ENCODE data around the gene PITPNC1.
"Not testable (repeated sequence)": the region's sequence is repeated elsewhere in the genome, so short reads cannot be mapped to it uniquely, and the experiment has no call there.

The PITPNC1 gene

GRCh38 chr17:67680445-67681224, 303.6 kb downstream of the PITPNC1 start:
- DNase-seq (ENCODE audit: low read depth, low spot score), result no peak

GRCh38 chr17:67682196-67682595, 305.1 kb downstream of the PITPNC1 start:
- no peak for DNase-seq (ENCODE audit: low read depth, low spot score)

DNA sequence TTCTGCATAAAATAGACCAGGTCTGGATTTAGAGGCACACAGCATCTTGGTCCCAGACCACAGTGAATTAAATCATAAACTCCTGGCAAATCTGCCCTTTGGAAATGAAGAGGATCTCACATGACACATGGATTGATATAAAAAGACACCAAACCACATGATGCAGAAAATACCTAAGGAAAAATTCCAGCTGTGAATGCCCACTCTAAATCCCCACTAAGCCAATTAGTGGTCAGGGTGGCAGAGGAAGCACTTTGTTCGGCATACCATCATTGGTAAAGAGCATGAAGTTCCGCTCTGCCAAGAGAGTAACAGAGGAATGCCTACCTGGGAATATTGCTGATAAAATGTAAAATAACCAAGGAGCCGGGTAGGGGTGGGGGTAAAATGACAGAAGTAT, 308.3 kb downstream of the PITPNC1 start:
- DNase-seq (ENCODE audit: low read depth, low spot score), result no peak

DNA sequence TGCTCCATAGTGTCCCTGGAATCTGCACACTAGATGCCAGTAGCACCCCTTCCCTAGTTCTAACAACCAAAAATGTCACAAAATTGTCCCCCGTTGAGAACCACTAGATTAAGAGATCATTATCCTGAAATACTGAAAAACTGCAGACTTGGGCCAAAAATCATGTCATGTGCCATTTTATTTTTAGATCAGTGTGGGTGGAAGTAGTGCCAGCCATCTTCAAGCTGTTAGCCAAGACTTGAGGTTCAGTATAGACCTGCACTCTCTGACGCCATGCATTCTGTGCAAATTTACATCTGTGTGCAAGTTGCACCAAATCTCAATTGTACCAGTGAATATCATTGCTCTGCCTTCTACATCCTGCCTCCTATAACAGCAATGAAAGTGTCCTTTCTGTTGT, 309.2 kb downstream of the PITPNC1 start:
- DNase-seq (ENCODE audit: low read depth, low spot score), result no peak

- no peak for DNase-seq (ENCODE audit: low read depth, low spot score)
These were observed 310.4 kb downstream of the PITPNC1 start for GRCh38 chr17:67687511-67687910.

DNA sequence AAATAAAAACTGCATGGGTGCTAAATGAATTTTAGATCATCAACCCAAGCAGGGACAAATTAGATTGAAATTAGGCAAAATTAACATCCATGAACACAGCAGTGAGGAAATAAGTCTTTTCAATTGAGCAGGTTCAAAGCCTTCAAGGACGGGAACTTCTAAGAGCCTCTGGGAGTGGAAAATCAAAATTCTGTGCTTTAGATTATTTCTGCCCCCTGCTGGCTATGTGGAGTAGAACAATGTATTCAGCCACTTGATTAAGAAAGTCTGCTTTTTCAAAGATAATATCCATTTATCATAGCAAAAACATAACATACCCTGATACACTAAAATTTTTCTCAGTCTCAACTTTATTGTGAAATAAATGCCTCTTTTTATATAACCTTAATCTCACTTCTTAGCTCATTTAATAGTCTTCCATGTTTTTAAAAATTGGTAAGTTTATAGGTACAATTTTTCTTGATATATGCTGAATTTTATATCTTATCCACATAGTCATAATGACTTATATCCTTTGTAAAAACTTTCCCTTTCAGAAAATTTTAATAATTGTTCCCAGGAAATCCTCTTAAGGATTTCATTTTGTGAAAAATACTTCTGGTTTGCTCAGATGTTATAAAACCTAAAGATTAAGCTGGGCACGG, 312.6 kb downstream of the PITPNC1 start:
- DNase-seq (ENCODE audit: low read depth, low spot score), result peak; percentile 73

DNA sequence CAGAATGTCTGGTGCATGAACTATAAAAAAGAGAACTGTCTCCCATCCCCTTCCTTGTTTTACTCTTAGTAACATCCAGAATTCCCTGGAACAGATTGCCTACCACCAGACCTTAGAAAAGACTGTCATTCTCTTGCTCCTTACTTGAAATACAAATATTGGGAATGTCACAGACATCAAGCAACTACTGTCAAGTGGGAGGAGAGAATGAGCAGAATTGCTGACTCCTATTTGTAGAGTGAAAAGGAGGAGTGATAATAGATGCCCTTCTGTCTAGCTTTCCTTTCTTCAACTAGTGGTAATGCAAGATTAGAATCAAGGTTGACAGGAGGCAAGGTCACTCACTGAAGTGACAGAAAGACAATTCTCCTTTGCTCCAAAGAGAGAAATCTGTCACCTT, 316.7 kb downstream of the PITPNC1 start:
- no peak for DNase-seq (ENCODE audit: low read depth, low spot score)

GRCh38 chr17:67696347-67696746, 319.3 kb downstream of the PITPNC1 start:
- DNase-seq (ENCODE audit: low read depth, low spot score), result peak; percentile 11

- DNase-seq (ENCODE audit: low read depth, low spot score), result no peak
These were observed 319.9 kb downstream of the PITPNC1 start for GRCh38 chr17:67696853-67697498.

DNA sequence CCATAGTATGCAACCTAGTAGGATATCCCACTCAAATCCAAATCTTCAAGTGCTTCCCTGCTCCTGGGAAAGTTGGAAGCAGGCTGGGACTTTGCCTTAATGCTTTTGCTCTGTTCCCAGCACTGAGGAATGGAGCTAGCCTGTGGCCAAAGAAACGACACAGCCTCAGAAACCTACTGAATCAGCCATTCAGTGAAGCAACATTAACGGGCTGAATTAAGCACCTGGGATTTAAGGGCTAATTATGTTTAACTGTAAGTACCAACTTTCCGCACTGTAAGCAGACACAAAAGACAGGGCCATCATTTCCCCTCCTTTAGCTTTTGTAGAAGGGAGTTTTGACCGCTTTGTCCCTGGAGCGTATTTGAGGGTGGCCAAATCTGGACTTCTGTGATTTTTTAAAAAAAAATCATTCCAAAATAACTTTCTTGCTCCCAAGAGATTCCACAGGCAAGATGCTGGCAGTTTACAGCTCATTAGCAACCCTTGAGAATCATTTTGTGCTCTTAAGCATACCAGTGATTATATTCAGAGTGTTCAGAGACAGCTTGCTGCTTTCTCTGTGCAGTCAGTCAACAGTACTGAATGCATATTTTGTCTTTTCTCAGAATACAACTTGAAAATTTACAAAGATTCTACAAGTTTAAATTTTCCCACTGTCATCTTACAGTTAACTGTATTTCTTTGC, 323.1 kb downstream of the PITPNC1 start:
- DNase-seq (ENCODE audit: low read depth, low spot score), result no peak

GRCh38 chr17:67700725-67701119, 323.6 kb downstream of the PITPNC1 start:
- DNase-seq (ENCODE audit: low read depth, low spot score), result no peak

DNA sequence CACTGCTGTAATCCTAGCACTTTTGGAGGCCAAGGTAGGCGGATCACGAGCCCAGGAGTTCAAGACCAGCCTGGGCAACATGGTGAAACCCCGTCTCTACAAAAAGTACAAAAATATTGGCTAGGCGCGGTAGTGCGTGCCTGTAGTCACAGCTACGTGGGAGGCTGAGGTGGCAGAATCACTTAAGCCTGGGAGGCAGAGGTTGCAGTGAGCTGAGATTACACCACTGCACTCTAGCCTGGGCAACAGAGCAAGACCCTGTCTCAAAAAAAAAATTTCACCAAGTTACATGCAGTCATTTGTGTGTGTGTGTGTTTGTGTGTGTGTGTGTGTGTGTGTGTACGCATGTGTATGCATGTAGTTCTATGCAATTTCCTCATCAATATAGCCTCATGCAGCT, 325.8 kb downstream of the PITPNC1 start:
- not testable (repeated sequence) for DNase-seq (ENCODE audit: low read depth, low spot score)

GRCh38 chr17:67707442-67707841, 330.4 kb downstream of the PITPNC1 start:
- no peak for DNase-seq (ENCODE audit: low read depth, low spot score)

DNA sequence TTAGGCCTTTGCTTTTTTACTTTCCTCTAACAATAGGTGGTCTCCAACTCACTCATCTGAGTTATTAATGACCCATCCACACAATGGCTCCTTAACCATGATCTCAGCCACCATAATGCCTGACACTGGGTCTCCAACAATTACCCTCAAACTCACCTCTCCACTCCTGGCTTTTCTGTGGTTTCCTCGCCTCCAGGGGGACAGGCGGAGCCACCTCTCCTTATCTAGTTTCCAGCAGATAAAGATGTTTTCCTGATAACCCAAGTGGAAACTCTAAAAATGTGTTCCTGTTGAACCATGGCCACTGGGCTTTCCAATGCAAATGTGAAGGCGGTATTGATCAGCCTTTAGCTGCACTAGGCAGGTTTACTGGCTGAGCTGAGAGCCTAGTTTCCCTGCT, 331.3 kb downstream of the PITPNC1 start:
- no peak for DNase-seq (ENCODE audit: low read depth, low spot score)

GRCh38 chr17:67711916-67712315, 334.8 kb downstream of the PITPNC1 start:
- DNase-seq (ENCODE audit: low read depth, low spot score), result no peak

- DNase-seq (ENCODE audit: low read depth, low spot score), result no peak
These were observed 335.3 kb downstream of the PITPNC1 start for GRCh38 chr17:67712375-67712774.

DNA sequence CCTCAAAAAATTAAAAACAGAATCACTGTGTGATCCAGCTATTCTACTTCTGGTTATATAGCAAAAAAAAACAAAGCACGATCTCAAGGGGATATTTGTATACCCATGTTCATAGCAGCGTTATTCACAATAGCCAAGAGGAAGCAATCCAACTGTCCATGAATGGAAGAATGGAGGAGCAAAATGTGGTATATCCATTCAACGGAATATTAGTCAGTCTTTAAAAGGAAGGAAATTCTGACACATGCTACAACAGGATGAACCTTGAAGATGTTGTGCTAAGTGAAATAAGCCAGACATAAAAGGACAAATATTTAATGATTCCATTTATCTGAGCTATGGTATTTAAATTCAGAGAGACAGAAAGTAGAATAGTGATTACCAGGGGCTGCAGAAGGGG, 336.1 kb downstream of the PITPNC1 start:
- no peak for DNase-seq (ENCODE audit: low read depth, low spot score)

DNA sequence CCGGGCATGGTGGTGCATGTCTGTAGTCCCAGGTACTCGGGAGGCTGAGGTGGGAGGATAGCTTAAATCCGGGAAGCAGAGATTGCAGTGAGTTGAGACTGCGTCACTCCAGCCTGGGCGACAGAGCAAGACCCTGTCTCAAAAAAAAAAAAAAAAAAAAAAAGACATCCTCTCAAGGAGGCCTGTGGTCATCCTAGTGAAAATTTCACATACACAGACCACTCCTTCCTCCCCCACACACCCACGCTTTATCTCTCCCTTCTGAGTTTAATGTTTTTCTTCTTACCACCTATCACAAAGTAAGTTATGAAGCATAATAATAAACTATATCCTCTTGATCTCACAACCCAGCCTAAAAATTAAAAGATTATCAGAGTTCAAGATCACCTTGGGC, 339.3 kb downstream of the PITPNC1 start:
- DNase-seq (ENCODE audit: low read depth, low spot score), result no peak

- no peak for DNase-seq (ENCODE audit: low read depth, low spot score)
These were observed 340.1 kb downstream of the PITPNC1 start for GRCh38 chr17:67717192-67717623.

GRCh38 chr17:67717624-67718324, 340.7 kb downstream of the PITPNC1 start, which contains the start of gene NOL11:
Gene NOL11, plus strand, starts transcription at chr17:67717936. Its CDS starts 12 bp downstream, at chr17:67717948.
- DNase-seq (ENCODE audit: low read depth, low spot score), result peak; percentile 100

DNA sequence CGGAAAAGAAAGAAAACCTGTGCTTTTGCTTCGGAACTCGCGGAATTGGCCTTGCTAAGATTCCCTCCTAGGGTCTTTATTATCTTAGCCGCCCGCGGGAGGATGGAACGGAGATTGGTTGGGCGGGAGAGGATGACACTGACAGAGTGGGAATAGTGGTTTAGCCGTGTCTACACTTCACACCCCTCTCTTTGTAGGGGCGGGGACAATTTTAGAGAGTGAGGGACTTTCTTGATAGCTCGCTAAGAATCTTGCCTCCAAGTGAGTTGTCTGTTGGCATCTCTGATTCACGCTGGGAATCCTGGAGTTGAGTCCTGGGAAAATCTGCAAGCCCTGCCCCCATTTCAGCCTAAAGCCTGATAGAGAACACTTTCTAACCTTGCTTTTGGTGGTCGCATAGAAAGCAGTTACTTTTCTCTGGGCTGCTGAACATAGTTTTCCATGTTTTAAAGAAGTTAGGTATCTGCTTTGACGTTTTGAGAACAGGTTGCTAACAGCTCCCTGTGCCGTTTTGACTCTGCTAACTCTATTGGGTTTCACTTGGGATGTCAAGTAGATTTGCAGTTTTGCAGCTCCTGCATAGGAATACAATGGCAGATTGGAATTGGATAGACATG, 341.4 kb downstream of the PITPNC1 start:
- no peak for DNase-seq (ENCODE audit: low read depth, low spot score)

Data from astrocyte of the hippocampus (primary cell).